HG02763 (cell line): ENCODE results near the gene SNX10.
A peak's percentile ranks its signal among the peaks of the same experiment; 100 is the strongest.
"Not testable (repeated sequence)": the region's sequence is repeated elsewhere in the genome, so short reads cannot be mapped to it uniquely, and the experiment has no call there.

ENCODE experiments used
- ATAC-seq: cut with Tn5 transposase; IDR thresholded peaks from one replicate; pipeline ENCODE4 v1.9.1; 2021; ENCODE audit warnings: mild to moderate bottlenecking, moderate library complexity; ENCODE audit not compliant: unreplicated experiment

The SNX10 gene

DNA sequence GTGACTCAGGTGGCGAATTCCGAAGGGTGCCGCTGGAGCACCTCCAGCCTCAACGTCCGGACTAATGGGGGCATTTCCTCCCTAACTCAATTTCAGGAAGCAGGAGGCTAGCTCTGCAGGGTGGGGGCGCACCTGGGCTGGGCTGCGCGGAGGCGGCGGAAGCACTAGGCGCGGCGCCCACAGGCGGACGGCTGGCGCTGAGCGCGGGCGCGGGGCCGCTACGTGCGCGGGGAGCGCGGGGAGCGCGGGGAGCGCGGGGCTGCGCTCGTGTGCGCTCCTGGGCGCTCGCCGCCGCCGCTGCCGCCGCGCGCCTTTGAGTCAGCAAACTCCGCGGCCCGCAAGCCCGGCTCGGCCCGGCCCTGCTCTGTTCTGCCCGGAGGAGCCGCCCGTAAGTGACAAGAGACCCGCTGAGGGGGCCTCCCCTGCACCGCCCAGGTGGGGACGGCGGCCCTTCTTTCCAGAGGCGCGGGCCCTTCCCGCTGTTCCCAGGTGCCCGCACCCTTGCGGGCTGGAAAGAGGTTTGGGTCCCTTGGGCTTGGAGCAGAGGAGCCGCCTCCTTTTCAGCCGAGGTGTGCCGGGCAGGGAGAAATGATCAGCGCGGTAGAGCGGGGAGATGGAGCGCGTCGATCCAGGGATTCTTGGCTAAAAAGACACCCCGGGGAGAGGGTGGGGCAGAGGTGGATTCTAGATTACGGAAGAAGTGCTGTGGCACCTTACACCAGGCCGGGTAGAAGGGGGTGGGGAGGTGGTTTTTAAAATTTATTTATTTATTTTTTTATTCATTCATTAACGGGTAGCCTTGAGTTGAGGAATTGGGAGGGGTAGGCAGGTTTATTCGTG is at the start of gene SNX10:
Gene SNX10 (plus strand): TSS at position 164 of the 840 bp plus-strand sequence. CDS start 54,581 bp downstream, outside the sequence.
- peak; percentile 65 for ATAC-seq

- ATAC-seq, result no peak
These were observed 46.5 kb upstream of the SNX10 start for GRCh38 chr7:26245150-26245549.

- no peak for ATAC-seq
These were observed 41.4 kb upstream of the SNX10 start for GRCh38 chr7:26250239-26250638.

- ATAC-seq, result not testable (repeated sequence)
These were observed 29.8 kb upstream of the SNX10 start for GRCh38 chr7:26261866-26262265.

GRCh38 chr7:26265065-26265464 is 26.6 kb upstream of the SNX10 start:
- no peak for ATAC-seq

DNA sequence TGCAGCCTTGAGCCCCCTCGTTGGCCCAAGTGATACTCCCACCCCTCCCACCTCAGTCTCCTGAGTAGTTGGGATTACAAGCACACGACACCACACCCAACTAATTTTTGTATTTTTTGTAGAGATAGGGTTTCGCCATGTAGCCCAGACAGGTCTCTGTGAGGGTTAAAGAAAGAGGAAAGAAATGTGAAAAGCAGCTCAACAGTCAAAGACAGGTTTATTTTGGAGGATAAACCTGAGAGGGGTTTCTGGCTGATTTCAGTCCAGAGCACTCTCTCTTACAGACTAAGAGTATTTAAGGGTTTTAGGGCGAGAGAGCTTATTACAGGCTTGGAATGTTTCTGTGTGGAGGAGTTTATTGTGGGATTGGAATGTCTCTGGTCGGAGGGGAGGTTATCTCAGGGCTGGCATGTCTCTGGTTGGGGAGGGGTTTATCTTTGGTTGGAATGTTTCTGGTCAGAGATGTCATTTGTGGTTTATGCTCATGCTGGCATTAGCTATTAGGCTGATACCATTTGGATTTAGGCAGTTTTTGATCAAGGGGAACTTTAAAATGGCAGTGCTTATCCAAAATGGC is 26.1 kb upstream of the SNX10 start:
- ATAC-seq, result no peak

DNA sequence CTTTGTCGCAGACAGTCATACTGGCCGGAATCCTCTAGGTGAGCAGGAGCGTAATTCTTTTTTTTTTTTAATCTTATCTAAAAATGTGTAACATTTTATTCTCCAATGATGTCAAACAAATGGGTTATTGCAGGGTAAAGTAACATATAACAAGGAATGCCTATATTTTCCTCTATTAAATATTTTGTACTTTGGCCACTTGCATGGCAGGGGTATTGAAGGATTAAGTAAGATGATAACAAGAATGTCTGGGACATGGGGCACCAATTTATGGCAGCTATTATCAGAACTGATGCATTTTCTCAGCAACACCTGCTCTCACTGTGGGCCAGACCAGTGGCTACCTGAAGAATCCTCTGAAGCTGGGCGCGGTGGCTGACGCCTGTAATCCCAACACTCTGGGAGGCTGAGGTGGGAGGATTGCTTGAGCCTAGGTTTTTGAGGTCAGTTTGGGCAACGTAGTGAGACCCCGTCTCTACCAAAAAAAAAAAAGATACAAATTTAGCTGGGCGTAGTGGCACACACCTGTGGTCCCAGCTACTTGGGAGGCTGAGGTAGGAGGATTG is 24.0 kb upstream of the SNX10 start:
- no peak for ATAC-seq

DNA sequence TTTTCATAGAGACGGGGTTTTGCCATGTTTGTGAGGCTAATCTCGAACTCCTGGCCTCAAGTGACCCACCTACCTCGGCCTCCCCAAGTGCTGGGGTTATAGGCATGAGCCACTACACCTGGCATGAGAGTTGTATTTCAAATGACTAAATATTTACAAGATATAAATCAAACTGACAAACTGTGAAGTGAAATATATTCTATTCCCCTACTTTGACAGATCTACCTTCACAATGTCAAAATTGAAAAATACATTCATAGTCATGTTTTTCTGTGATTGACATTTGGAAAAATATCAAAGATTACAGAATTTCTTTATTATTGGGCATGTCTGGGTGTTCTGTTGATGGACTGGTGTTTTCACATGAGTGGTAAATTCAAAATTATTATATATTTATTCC is 16.4 kb upstream of the SNX10 start:
- no peak for ATAC-seq

DNA sequence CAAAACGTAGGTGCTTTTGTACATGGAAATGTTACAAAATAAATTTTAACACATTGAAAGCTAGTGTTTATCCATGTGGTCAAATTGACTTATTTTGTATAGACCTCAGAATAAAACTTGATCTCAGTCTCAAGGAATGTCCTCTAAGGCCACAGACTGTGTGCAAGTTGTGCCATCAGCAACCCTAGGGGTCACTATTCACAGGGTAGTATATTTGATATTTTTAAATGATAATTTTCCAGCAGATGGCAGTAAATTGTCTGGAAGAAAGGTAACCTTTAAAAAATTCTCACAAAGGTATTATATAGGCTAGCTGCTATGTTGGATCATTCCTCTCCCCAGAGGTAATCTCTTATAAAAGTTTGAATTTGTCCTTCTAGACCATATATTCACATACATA is 12.9 kb upstream of the SNX10 start:
- no peak for ATAC-seq

- no peak for ATAC-seq
These were observed 12.3 kb upstream of the SNX10 start for GRCh38 chr7:26279405-26279804.

DNA sequence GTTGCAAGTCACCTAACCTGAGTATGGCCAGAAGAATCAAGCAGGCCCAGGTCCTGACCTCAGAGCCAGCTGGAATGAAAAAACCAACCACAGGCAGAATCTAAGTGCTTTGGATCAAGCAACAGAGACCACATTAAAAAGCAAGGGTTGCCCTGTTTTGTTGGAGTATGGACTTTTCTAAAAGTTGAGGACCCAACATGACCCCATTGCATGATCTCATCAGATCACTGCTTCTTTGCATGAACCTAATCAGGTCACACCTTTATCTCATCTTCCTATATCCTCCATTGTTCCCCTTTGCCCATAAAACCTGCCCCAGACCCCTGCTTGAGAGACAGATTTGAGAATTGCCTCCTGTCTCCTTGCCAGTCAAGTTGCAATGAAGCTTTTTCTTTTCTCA is 11.6 kb upstream of the SNX10 start:
- no peak for ATAC-seq

- ATAC-seq, result no peak
These were observed 10.9 kb upstream of the SNX10 start for GRCh38 chr7:26280723-26281122.

GRCh38 chr7:26284477-26284876 is 7.2 kb upstream of the SNX10 start:
- no peak for ATAC-seq

GRCh38 chr7:26284995-26285632 is 6.5 kb upstream of the SNX10 start:
- no peak for ATAC-seq

DNA sequence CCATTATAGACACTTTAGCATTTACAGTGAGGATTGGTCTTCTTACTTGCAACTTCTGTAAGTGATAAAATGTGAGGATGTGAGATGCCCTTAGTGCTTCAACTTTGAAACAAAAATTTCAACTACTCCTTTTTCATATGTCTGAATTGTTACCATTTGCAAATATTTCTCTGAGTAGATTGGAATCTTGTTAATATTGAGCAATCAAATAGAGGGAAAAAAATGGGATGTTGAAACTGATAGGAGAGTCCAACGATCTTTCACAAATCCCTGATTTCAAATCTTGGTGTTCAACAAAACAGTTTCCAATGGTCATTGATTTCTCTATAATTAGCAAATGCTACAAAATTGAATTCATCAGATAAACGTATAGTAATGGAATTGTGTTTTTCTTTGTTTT is 5.5 kb upstream of the SNX10 start:
- no peak for ATAC-seq

- not testable (repeated sequence) for ATAC-seq
These were observed 3.5 kb upstream of the SNX10 start for GRCh38 chr7:26288126-26288525.

DNA sequence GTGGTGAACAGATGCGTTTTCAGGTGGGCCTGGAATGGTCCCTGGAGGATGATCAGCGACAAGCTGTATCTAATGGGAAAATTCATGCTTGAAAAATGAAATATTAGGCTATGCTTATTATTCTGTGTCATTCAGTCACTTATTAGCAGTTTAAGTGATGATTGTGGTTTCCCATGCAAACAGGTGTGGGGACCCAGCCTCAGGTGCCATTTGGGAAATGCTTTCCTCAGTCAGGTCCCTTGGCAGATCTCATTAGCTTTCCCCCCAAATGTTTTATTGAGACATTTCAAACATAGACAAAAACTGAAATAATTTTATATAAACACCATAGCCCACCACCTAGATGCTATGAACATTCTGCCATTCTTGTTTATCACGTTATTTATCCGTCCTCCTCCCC is 411 bp upstream of the SNX10 start:
- ATAC-seq, result no peak

- ATAC-seq, result no peak
These were observed 1.3 kb downstream of the SNX10 start for GRCh38 chr7:26292768-26293560.

GRCh38 chr7:26293569-26294308 is 2.1 kb downstream of the SNX10 start:
- ATAC-seq, result peak; percentile 74

GRCh38 chr7:26295015-26295414 is 3.4 kb downstream of the SNX10 start:
- no peak for ATAC-seq
